Measurements from ENCODE around the gene LGALS3. TPM values are rescaled to one million over a fixed set of nuclear protein-coding genes. Genes with fewer than 3 reads are reported as not detected.

LGALS3 gene
- polyA plus RNA-seq, 2 of the 4 experiments (the other 2 are of a cell fraction) = 60.2 to 61.0 TPM

DNA sequence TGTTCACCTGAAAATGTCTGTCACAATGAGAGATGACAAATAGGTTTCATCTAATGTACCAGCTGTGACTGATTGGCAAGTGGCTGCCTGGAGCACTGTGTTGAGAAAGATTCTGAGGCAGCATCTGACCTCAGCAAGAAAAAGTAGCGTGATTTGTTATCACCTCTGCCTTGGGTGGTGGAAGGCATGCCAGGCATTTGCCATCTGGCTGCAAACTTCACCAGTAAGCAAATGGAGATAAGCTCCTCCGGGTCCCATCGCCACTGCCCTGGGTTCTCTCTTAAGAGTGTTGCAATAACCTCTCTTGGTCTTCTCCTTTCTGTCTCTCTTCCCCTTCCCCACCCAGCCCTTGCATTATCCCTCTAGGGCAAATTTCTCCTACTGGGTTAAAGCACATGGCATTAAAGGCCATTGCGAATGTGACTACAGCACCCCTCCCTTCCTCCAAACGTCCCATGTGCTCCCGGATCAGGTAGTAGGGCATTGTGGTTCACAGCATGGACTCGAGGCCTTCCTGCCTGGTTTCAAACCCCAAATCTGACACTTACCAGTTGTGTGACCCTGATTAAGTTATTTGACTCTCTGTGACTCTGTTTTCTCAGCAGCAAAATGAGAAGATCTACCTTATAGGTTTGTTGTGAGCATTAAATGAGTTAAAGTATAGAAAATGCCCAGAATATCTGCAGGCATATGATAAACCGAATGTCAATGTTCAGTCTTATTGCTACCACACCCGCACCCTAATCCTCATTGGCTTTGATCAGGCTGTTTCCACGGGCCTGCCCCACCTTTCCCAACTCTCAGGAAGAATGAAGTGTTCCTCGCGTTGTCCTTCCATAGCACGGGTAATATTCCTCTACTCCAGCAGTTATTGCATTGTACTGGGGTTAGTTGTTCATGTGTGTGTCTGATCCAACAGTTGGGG lies 8.2 kb upstream of the LGALS3 start:
- DNase-seq (ENCODE audit: low read depth in 1 of 2, low spot score in 1 of 2) = no peak
- 71% methylated on average over 13 of the region's 13 CpGs for WGBS (ENCODE audit: missing lambda C conversion rate)
- no peak overlapping the region for H3K4me2 ChIP-seq
- ChIA-PET CTCF (no interaction called here), POLR2A (no interaction called here)
- FAIRE-seq = no peak
- TF ChIP-seq FOSB (CRISPR knock-in tag; IDR thresholded peaks at IDR 0.05) (no peak), CEBPB (IDR thresholded peaks at IDR 0.05) (no peak), SMC3 (IDR thresholded peaks at IDR 0.05) (no peak), GATA3 (IDR thresholded peaks at IDR 0.05; ENCODE audit: borderline replicate concordance) (no peak), ESRRA (IDR thresholded peaks at IDR 0.05; ENCODE audit: borderline replicate concordance, low read length) (no peak), POLR2A (IDR thresholded peaks at IDR 0.05; ENCODE audit: low read length) (no peak), EP300 (IDR thresholded peaks at IDR 0.05) (no peak), HEYL (CRISPR knock-in tag; IDR thresholded peaks at IDR 0.05) (no peak), HOXA7 (CRISPR knock-in tag; IDR thresholded peaks at IDR 0.05) (no peak)
- H3K4me1 ChIP-seq = peaks cover 13% of the 10 kb centered on the region; the same call in 2 of the 3 replicates
- no peak for ATAC-seq
- H3K4me3 ChIP-seq = no peak overlapping the region
- no peaks in the 10 kb centered on the region for H3K9me3 ChIP-seq
- no peak overlapping the region for H3K27ac ChIP-seq

DNA sequence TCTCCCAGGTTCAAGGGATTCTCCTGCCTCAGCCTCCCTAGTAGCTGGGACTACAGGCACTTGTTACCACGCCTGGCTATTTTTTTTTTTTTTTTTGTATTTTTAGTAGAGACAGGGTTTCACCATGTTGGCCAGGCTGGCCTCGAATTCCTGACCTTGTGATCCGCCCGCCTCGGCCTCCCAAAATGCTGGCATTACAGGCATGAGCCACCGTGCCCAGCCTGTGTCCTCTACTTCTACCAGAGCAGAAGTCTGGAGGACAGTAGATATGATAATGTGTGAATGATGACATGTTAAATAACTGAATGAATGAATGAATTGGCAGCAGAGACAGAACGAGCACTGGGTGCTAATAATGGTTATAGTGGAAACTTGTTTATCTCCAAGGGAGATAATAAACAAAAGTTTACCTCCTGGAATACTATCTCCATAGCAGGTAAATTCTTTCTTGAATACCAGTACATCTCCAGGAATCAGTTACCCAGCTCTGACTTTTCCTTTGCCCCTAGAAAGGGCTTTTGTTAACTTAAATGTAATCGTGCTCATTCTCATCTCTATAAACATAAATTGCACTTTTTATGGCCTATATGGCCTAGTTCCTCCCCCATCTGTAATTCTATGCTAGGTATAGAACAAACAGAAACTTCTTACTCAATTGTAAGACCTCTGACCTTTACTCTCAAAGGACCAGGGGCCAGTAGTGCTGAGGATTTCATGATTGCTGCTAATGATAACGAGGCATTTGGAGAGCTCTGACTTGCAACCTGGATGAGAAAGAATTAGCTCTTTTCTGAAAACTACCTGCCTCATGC lies 7.2 kb upstream of the LGALS3 start:
- WGBS (ENCODE audit: missing lambda C conversion rate) = 70% methylated on average over 9 of the region's 9 CpGs
- no peaks in the 10 kb centered on the region for H3K9me3 ChIP-seq
- no peak for ATAC-seq
- H3K4me1 ChIP-seq = peaks cover 14% of the 10 kb centered on the region; the same call in 2 of the 3 replicates
- no peak overlapping the region for H3K4me2 ChIP-seq
- H3K27ac ChIP-seq = no peak overlapping the region
- H3K4me3 ChIP-seq = no peak overlapping the region
- DNase-seq (ENCODE audit: low read depth in 1 of 2, low spot score in 1 of 2) = no peak
- POLR2A ChIA-PET = interaction anchor here (2.1 kb wide), 1 partner anchor 19 kb away, joined by 6 read pairs; no protein-coding TSS in a partner anchor
- CTCF ChIA-PET = interaction anchor here (0.7 to 3.6 kb wide), 4 partner anchors 12 to 43 kb away, joined by 3 to 16 read pairs (median 4); no protein-coding TSS in a partner anchor
- no peak for FAIRE-seq
- no peak for TF ChIP-seq MYC (IDR thresholded peaks at IDR 0.05; ENCODE audit: borderline replicate concordance, low read length)
- no peak for TF ChIP-seq RCOR1 (IDR thresholded peaks at IDR 0.05; ENCODE audit: low read depth, low read length)
- TF ChIP-seq E2F6 (IDR thresholded peaks at IDR 0.05; ENCODE audit: borderline replicate concordance, low read depth) = no peak
- no peak for TF ChIP-seq HOXA7 (CRISPR knock-in tag; IDR thresholded peaks at IDR 0.05)
- TF ChIP-seq CHD2 (IDR thresholded peaks at IDR 0.05; ENCODE audit: low read length, partially characterized antibody) = no peak
- TF ChIP-seq ATOH8 (CRISPR knock-in tag; IDR thresholded peaks at IDR 0.05; ENCODE audit: low read depth) = no peak
- no peak for TF ChIP-seq SMC3 (IDR thresholded peaks at IDR 0.05)
- TF ChIP-seq KDM1A (IDR thresholded peaks at IDR 0.05; ENCODE audit: low read depth) = no peak
- no peak for TF ChIP-seq RAD21 (conservative IDR thresholded peaks at IDR 0.05 in 1 of 2, IDR thresholded peaks at IDR 0.05 in 1 of 2)
- TF ChIP-seq, protein P1, sequence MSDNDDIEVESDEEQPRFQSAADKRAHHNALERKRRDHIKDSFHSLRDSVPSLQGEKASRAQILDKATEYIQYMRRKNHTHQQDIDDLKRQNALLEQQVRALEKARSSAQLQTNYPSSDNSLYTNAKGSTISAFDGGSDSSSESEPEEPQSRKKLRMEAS (IDR thresholded peaks at IDR 0.05) = no peak
- no peak for TF ChIP-seq ZSCAN20 (CRISPR knock-in tag; IDR thresholded peaks at IDR 0.05)
- TF ChIP-seq, protein P2, sequence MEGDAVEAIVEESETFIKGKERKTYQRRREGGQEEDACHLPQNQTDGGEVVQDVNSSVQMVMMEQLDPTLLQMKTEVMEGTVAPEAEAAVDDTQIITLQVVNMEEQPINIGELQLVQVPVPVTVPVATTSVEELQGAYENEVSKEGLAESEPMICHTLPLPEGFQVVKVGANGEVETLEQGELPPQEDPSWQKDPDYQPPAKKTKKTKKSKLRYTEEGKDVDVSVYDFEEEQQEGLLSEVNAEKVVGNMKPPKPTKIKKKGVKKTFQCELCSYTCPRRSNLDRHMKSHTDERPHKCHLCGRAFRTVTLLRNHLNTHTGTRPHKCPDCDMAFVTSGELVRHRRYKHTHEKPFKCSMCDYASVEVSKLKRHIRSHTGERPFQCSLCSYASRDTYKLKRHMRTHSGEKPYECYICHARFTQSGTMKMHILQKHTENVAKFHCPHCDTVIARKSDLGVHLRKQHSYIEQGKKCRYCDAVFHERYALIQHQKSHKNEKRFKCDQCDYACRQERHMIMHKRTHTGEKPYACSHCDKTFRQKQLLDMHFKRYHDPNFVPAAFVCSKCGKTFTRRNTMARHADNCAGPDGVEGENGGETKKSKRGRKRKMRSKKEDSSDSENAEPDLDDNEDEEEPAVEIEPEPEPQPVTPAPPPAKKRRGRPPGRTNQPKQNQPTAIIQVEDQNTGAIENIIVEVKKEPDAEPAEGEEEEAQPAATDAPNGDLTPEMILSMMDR (IDR thresholded peaks at IDR 0.05) = no peak
- TF ChIP-seq HOXB5 (CRISPR knock-in tag; IDR thresholded peaks at IDR 0.05) = no peak
- TF ChIP-seq FOSL2 (IDR thresholded peaks at IDR 0.05) = no peak
- no peak for TF ChIP-seq FOSL2 (CRISPR knock-in tag; IDR thresholded peaks at IDR 0.05)
- no peak for TF ChIP-seq BHLHE40 (IDR thresholded peaks at IDR 0.05; ENCODE audit: low read depth, low read length)
- no peak for TF ChIP-seq NR3C1 (IDR thresholded peaks at IDR 0.05)
- TF ChIP-seq TP53 (CRISPR knock-in tag; IDR thresholded peaks at IDR 0.05) = no peak
- no peak for TF ChIP-seq CHD4 (IDR thresholded peaks at IDR 0.05; ENCODE audit: borderline replicate concordance)
